A673 (cell line): ENCODE results near the gene SPC24. TPM values are rescaled to one million over a fixed set of nuclear protein-coding genes. Genes with fewer than 3 reads are reported as not detected.

Source experiments
- BruUV-seq: library from RNA; stranded (reverse); fragments of 400-500 nt; replicated peaks from 2 replicates; lab custom pipeline; 2021; lab: Mats Ljungman, UMichigan
- CTCF ChIA-PET: fragments of 300-600 bp; sonication (Branson Sonifier 250); formaldehyde crosslinking; loops from one replicate; lab custom pipeline; 2022; ENCODE audit warnings: antibody characterized with exemption; lab: Charles Lee
- POLR2A ChIA-PET: fragments of 300-600 bp; sonication (Branson Sonifier 250); formaldehyde crosslinking; loops from one replicate; lab custom pipeline; 2022; ENCODE audit warnings: antibody characterized with exemption; ENCODE audit not compliant: low non-redundant PET; lab: Charles Lee
- DNase-seq: peaks from one replicate; pipeline ENCODE4 v3.0.0-alpha.2; 2015; ENCODE audit warnings: low spot score
- H3K27ac ChIP-seq: fragments of 200-600 bp; sonication (generic); 2 replicates; pipeline ENCODE4 v1.5.1; 2016; ENCODE audit warnings: mixed run types, low read depth, mild to moderate bottlenecking, mixed read lengths, antibody characterized with exemption, low read length; ENCODE audit not compliant: poor library complexity, severe bottlenecking
- H3K27me3 ChIP-seq: fragments of 200-600 bp; sonication (generic); replicated peaks from 2 replicates; pipeline ENCODE4 v1.6.1; 2017; ENCODE audit warnings: mixed run types, low read depth, mild to moderate bottlenecking, mixed read lengths, antibody characterized with exemption, low read length; ENCODE audit not compliant: insufficient read depth, poor library complexity
- H3K36me3 ChIP-seq: fragments of 200-600 bp; sonication (generic); 2 replicates; pipeline ENCODE4 v1.6.1; 2016; ENCODE audit warnings: mixed run types, mild to moderate bottlenecking, mixed read lengths, antibody characterized with exemption, low read length; ENCODE audit not compliant: insufficient read depth, poor library complexity, severe bottlenecking
- H3K4me1 ChIP-seq: fragments of 200-600 bp; sonication (generic); 2 replicates; pipeline ENCODE4 v1.6.1; 2017; ENCODE audit warnings: mixed run types, mild to moderate bottlenecking, mixed read lengths, antibody characterized with exemption, low read length; ENCODE audit not compliant: insufficient read depth, poor library complexity, severe bottlenecking
- H3K4me3 ChIP-seq: fragments of 200-600 bp; sonication (generic); 2 replicates; pipeline ENCODE4 v1.5.1; 2016; ENCODE audit warnings: low read depth, mixed run types, mild to moderate bottlenecking, mixed read lengths, low read length; ENCODE audit not compliant: poor library complexity, severe bottlenecking
- H3K9me3 ChIP-seq: fragments of 200-600 bp; sonication (generic); 2 replicates; pipeline ENCODE4 v1.6.1; 2016; ENCODE audit warnings: mixed run types, low read depth, mild to moderate bottlenecking, mixed read lengths, antibody characterized with exemption, low read length; ENCODE audit not compliant: poor library complexity, severe bottlenecking
- EZH2 ChIP-seq: fragments of 200-600 bp; sonication (generic); IDR thresholded peaks from 2 replicates; pipeline ENCODE4 v1.6.1; 2017; ENCODE audit warnings: borderline replicate concordance, low read depth, mild to moderate bottlenecking, mixed read lengths, antibody characterized with exemption, low read length; ENCODE audit not compliant: poor library complexity, severe bottlenecking
- intact Hi-C: fragments of 100-400 bp; cut with micrococcal nuclease; formaldehyde crosslinking; loops from one replicate; pipeline ENCODE4 v1.10.0; 2022; ENCODE audit not compliant: unreplicated experiment
- total RNA-seq: library from RNA; stranded (reverse); gene quantifications from 2 replicates; pipeline ENCODE4 v1.2.3, GENCODE V29; 2021
- TF ChIP-seq, protein P1 (sequence below): fragments of 300-800, 200-600 bp; sonication (generic); conservative IDR thresholded peaks from 2 replicates; pipeline ENCODE4 v1.5.1; 2017; ENCODE audit warnings: low read depth, mild to moderate bottlenecking, antibody characterized with exemption, low read length, moderate library complexity, mixed read lengths

SPC24 gene
- total RNA-seq, 1 experiment from 2014 or later = 97.6 TPM

DNA sequence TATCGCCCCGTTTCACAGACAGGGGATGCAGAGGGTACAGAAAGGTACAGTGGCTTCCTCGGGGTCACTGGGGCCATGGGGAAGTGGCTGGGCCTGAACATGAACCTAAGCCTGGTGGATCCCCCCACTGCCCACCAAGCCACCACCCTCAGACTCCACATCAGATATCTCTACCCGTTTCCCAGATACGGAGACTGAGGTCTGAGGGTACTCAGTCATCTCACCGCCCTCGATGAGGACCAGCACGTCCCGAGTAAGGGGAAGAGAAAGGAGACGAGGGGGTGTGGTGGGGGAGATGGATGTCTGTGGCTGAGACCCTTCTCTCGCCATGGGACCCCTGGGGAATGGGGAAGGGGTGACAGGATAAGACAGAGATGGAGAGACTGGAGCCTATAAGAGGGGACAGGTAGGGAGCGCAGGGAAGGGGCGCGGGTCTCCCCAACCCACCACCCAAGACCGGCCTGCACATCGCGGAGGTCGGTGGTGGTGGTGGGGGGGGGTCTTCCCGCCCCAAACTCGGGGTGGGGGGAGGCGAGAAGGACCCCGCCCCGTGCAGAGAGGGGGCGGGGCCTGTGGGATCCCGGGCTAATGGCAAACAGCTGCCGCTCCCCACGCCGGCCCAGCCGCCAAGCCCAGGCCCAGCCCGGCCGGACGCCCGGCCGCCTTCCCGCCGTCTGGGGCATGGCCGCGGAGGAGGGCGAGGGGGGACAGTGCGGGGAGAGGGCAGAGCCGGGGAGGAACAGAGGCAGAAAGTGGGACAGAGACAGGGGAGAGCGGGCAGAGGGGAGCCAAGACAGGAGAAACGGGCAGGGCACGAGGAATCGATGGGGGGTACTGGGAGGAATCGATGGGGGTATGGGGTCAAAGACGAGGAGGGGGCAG lies 41.1 kb upstream of the SPC24 start:
- TF ChIP-seq, protein P1, sequence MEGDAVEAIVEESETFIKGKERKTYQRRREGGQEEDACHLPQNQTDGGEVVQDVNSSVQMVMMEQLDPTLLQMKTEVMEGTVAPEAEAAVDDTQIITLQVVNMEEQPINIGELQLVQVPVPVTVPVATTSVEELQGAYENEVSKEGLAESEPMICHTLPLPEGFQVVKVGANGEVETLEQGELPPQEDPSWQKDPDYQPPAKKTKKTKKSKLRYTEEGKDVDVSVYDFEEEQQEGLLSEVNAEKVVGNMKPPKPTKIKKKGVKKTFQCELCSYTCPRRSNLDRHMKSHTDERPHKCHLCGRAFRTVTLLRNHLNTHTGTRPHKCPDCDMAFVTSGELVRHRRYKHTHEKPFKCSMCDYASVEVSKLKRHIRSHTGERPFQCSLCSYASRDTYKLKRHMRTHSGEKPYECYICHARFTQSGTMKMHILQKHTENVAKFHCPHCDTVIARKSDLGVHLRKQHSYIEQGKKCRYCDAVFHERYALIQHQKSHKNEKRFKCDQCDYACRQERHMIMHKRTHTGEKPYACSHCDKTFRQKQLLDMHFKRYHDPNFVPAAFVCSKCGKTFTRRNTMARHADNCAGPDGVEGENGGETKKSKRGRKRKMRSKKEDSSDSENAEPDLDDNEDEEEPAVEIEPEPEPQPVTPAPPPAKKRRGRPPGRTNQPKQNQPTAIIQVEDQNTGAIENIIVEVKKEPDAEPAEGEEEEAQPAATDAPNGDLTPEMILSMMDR = no peak
- TF ChIP-seq EZH2 = no peak
- H3K27me3 ChIP-seq = no peaks in the 10 kb centered on the region
- CTCF ChIA-PET = no interaction called here
- H3K9me3 ChIP-seq = no peaks in the 10 kb centered on the region
- peak overlapping the region; percentile 68 for H3K4me3 ChIP-seq
- intact Hi-C loops = no loop called here
- DNase-seq = peak; percentile 39
- BruUV-seq = TSS peak; percentile 27
- POLR2A ChIA-PET = no interaction called here
- peak overlapping the region; percentile 73 for H3K27ac ChIP-seq
- H3K4me1 ChIP-seq = peaks cover 32% of the 10 kb centered on the region
- H3K36me3 ChIP-seq = peaks cover 24% of the 10 kb centered on the region

DNA sequence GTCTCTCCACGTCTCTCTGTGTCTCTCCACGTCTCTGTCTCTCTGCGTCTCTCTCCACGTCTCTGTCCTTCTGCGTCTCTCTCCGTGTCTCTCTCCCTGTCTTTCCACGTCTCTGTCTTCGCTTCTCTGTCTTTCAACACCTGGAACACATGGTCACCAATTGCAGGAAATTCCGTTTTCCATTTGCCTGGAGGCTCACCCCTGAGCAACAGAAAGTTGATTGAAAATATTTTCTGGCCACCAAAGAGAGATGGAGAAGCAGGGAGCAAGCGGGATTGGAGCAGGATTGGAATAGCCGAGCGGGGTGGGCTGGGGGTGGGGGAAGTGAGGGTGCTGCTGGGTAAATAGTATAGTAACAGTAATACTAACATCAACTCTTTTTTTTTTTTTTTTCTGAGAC lies 40.1 kb upstream of the SPC24 start:
- TF ChIP-seq, protein P1 = no peak
- no peak for TF ChIP-seq EZH2
- Histone ChIP-seq H3K9me3 (no peaks in the 10 kb centered on the region), H3K4me3 (peak overlapping the region; percentile 24), H3K36me3 (peaks cover 29% of the 10 kb centered on the region), H3K27ac (peak overlapping the region; percentile 66), H3K4me1 (peaks cover 32% of the 10 kb centered on the region), H3K27me3 (no peaks in the 10 kb centered on the region)
- intact Hi-C loops = no loop called here
- no peak for DNase-seq
- no TSS peak for BruUV-seq
- CTCF ChIA-PET = no interaction called here
- POLR2A ChIA-PET = no interaction called here

DNA sequence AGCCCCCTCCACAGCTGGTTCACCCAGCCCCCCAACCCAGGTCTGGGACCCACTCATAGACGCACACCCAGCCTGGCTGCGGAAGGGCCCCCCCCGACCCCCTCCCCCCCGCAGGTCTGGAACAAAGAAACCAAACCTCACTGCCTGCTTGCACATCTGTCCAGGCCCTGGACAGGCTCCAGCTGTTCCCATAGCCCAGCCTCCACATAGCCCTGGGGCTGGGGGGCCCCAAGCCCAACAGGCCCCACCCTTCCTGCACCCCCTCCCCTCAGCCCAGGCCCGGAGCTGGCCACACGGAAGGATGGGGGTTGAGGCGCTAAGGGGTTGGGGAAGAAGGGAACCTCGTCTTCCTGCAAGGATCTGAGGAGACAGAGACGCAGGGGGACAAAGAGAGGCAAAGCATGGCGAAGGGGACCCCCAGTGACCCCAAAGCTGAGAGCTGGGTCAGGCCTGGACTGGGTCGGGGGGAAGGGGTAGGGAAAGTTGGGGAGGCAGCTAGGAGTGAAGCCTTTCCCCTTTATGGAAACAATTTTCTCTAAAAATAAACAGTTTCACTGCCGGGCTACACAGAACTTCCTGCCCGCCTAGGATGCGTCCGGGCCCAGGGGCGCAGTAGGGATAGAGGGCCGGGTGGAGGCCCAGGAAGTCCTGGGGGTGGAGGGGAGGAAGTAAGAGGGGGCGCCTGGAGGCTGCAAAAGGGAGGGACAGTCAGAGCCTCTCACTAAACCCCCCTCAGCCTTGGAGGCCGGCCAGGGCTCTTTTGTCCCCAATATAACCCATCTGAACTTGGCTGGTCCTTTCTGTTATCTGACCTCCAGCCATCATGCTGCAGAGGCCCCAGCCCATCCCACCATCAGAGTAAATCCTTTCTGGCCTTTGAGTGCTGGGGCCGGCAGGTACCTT lies 39.3 kb upstream of the SPC24 start:
- peak overlapping the region; percentile 66 for H3K27ac ChIP-seq
- BruUV-seq = no TSS peak
- POLR2A ChIA-PET = no interaction called here

More for the DNA sequence above, 39.3 kb upstream of the SPC24 start:
- Histone ChIP-seq H3K9me3 (no peaks in the 10 kb centered on the region), H3K27me3 (no peaks in the 10 kb centered on the region), H3K4me3 (peak overlapping the region; percentile 24), H3K36me3 (peaks cover 29% of the 10 kb centered on the region), H3K4me1 (peaks cover 32% of the 10 kb centered on the region)
- TF ChIP-seq, protein P1 = no peak
- no peak for TF ChIP-seq EZH2
- CTCF ChIA-PET = no interaction called here
- intact Hi-C loops = no loop called here
- DNase-seq = no peak
